H4 (cell line): Measurements from ENCODE around the gene ITIH4. TPM values are rescaled to one million over a fixed set of nuclear protein-coding genes. Genes with fewer than 3 reads are reported as not detected.
"Not testable (repeated sequence)": the region's sequence is repeated elsewhere in the genome, so short reads cannot be mapped to it uniquely, and the experiment has no call there.

Experiments used
- DNase-seq: peaks from one replicate; pipeline ENCODE4 v3.0.0-alpha.2; 2015; ENCODE audit warnings: low spot score
- total RNA-seq: library from RNA; depleted of rRNA; stranded (reverse); fragments of >200 nt; shearing (Covaris generic); gene quantifications from 2 replicates; pipeline ENCODE4 v1.2.3, GENCODE V29; 2014

Gene ITIH4
- total RNA-seq, 1 experiment from 2014 or later = 0.10 TPM

DNA sequence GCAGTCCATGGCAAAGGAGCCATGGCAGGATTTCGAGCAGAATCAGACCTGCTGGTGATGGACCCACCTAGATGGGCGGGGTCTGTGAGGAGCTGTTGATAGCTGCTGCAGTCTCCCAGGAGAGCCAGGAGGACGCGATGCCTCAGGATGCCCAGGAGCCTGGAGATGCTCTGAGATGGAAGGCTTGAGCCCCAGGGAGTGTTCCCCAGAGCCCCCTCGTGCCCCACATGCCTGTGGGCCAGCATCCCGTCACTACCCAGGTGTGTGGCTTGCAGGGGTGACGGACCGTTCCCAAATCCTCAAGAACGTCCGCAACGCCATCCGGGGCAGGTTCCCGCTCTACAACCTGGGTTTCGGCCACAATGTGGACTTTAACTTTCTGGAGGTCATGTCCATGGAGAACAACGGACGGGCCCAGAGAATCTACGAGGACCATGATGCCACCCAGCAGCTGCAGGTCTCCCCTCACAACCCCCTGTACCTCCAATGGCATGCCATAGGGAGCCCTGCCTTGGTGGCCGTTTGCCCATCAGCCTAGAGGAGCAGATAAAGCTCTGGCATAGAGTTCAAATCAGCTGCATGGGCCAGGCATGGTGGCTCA, 46.4 kb downstream of the ITIH4 start:
- DNase-seq = no peak

GRCh38 chr3:52783211-52783555, 47.3 kb downstream of the ITIH4 start:
- DNase-seq = no peak

DNA sequence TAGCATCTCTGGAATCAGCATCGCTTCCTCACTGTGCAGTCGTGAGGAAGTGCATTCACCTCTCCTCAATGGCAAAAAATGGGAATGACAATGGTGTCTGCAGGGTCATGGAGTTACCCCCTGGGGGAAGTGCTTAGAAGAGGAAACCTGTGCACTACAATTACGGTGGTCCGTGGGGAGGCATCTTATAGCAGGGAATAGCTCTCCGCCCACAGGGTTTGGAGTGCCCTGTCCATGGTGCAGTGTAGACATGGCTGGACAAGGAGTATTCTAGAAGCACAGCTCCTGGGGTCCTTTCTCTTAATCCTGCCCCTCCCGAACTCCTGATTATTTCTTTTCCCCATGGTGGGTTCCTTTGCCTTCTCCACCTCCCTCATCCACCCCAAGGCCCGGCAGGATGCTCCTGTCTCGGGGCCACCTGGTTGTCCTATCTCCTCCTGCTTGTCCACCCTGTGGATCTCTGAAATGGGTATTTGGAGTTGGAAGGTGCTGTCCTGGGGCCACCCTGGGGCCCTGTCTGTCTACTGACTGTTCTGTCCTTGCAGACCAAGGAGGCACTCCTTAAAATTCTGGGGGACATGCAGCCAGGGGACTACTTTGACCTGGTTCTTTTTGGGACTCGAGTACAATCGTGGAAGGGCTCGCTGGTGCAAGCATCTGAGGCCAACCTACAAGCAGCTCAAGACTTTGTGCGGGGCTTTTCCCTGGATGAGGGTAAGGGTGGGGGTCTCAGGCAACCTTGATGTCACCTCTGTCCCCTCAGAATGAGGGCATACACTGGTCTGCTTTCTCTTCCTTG, 47.9 kb downstream of the ITIH4 start:
- no peak for DNase-seq

DNA sequence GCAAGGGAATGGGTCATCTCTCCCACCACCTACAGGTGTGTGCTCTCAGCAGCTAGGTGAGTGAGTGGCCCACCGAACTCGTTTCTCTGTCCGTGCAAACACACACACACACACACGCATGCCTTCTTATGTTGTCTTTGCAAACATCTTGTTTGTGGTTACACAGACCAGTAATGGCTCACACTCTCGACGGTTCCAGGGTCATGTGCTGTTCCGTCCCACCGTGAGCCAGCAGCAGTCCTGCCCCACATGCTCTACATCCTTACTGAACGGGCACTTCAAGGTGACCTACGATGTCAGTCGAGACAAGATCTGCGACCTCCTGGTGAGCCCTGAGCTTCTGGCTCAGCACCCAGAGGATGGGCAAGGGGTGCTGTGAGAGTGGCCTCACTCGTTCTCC, 48.7 kb downstream of the ITIH4 start:
- DNase-seq = peak; percentile 18

GRCh38 chr3:52779837-52780585, 50.5 kb downstream of the ITIH4 start:
- no peak for DNase-seq

- DNase-seq = no peak
These were observed 51.2 kb downstream of the ITIH4 start for GRCh38 chr3:52779011-52779836.

GRCh38 chr3:52777959-52778805, 52.3 kb downstream of the ITIH4 start:
- no peak for DNase-seq

GRCh38 chr3:52777127-52777958, 53.1 kb downstream of the ITIH4 start, which contains the start of gene ITIH1:
TSS of gene ITIH1 (plus strand) at chr3:52777599. CDS start at chr3:52777616, 17 bp downstream.
- no peak for DNase-seq

- DNase-seq = not testable (repeated sequence)
These were observed 54.0 kb downstream of the ITIH4 start for GRCh38 chr3:52776486-52776885.

GRCh38 chr3:52775877-52776276, 54.6 kb downstream of the ITIH4 start:
- DNase-seq = no peak

DNA sequence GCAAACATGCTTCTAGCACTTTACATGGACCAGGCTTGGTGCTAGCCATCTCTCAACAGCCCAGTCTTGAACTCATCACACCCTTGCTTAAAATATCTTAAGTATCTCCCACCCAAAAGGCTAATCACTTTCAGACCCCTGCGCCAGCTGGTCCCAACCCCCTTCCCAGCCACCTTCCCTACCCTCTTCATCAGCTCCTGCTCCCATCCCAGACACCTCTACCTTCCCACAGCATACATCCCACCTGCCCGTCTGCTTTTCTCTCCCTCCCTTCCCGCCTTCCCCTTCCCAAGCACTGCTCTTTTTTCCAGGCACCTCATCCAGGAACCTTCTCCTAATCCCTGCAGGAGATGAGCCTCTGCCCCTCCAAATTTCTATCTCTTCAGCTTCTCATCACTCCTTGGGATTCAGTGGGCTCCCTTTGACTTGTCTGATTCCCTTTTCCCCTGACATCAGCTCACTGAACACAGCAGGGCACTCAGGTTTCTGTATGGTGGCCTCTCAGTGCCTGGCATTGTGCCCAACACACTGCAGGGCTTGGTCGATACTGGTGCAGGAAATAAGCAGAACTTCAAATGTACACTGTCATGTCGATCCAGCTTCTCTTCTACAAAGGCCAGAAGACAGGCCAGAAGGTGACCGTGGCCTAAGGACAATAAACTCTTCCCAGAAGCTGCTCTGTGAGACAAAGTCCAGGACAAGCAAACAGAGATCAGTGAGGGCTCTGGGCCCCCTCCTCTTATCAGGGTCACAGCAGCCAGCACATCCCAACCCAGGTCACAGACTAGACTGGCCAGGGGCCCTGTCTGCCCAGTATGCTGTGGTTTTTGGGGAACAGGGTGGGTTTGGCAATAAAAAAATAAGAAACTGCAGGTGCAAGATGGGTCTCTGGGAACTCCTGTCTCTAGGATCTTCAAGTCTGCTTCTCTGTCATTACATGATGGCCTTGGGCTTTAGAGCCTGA, 55.3 kb downstream of the ITIH4 start:
- DNase-seq = no peak

- DNase-seq = no peak
These were observed 56.3 kb downstream of the ITIH4 start for GRCh38 chr3:52774066-52774713.

- DNase-seq = no peak
These were observed 57.0 kb downstream of the ITIH4 start for GRCh38 chr3:52773361-52774065.

DNA sequence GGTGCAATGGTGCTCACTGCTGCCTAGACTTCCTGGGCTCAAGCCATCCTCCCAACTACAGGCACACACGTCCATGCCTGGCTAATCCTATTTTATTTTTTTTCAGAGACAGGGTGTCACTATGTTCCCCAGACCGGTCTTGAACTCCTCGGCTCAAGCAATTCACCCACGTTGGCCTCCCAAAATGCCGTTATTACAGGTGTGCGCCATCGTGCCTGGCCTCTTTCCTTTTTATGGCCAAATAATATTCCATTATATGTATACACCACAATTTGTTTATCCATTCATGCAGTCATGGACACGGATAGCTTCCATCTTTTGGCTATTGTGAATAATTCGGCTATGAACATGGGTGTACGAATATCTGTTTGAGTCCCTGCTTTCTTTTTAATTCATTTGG, 58.8 kb downstream of the ITIH4 start:
- no peak for DNase-seq

DNA sequence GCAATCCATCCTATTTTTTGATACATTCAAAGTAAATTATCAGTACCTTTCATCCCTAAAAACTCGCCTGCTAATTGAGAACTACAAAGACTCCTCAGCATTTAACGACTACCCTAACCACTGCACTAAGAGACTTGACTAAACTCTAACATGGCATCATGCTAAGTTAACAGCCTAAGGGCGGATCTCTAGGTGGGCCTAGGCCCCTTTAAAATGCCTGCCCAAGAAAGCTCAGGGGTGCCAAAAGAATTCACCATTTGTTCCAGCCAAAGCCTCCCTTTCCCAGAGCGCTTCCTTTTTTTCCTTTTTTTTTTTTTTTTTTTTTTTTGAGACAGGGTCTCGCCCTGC, 59.2 kb downstream of the ITIH4 start:
- no peak for DNase-seq

DNA sequence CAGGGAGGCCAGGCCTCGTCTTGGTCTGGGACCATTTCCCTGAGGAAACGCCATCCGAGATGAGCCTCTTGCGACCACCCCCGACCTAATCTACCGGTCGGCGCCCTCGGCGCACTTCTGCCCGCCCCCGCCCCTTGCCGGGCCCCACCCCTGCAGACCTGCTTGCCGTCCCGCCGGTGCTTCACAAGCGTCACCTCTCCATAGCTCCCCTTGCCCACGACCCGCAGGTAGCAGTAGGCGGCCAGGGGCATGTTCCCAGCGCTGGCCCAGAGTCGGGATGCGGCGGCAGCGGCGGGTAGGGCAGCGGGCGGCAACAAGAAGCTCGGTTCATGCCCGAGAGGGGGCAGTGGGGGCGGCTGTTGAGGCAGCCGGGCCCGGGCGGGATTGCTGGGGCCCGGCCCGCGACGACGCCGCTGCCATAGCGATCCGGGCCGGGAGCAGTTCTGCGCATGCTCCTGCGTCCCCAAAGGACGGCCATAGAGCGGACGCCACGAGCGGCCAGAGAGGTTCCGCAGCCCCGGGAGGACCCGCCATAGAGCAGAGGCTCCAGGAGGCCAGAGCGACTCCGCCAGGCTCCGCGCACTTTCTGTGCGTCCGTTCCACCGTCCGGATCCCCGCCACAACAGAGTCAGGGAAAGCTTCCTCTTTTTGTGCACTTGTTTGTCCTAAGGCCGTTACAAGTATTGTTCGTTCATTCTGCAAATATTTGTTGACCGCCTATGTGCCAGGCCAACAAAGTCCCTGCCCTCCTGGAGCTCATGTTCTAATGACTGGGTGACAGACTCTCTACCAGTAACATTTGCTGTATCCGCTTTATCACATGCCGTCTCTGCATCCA, 59.8 kb downstream of the ITIH4 start, which contains the start of gene NEK4:
Gene NEK4, minus strand, starts transcription at position 445 of the 838 bp plus-strand sequence. Its CDS starts 194 bp downstream, at position 251.
- peak; percentile 76 for DNase-seq
